ENCODE results near the gene SLC1A1.

SLC1A1 gene

DNA sequence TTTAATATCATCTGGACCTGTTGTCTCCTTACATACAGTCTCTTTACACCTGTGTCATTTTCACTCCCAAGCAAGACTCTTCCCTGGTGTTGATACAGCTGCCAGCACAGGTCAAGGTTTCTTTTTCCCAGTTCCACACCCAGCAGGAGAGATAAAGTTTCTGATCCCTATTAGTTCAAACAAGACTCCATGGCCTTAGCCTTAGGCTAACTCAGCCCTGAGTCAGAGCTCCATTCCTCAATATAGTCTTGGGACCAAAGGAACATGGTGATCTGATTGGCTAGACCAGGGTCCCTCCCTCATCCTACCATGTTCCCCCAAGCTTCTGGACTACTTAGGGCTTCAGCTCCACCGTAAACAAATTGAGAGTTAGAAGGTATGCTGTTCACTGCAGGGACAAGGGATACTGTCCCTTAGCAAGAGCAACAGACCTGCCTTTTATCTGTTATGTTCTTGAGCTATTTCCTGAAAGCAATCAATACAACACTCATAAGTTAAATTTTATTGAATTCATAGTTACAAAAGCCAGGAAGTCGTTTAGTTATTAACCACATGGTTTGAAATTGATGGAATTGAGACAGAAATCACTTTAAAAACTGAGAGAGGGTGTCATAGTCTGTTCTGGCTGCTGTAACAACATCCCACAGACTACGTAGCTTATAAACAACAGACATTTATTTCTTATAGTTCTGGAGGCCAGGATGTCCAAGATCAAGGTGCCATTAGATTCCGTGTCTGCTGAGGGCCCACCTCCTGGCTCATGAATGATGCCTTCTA lies 20.5 kb downstream of the SLC1A1 start:
- TF ChIP-seq CSDC2 (CRISPR knock-in tag; IDR thresholded peaks at IDR 0.05) (no peak), GLIS3 (CRISPR knock-in tag; IDR thresholded peaks at IDR 0.05) (no peak), TCF4 (CRISPR knock-in tag; IDR thresholded peaks at IDR 0.05; ENCODE audit: borderline replicate concordance) (no peak), RARB (CRISPR knock-in tag; IDR thresholded peaks at IDR 0.05) (no peak), ISL1 (CRISPR knock-in tag; IDR thresholded peaks at IDR 0.05) (no peak), ZNF565 (CRISPR knock-in tag; conservative IDR thresholded peaks at IDR 0.05; ENCODE audit: low read depth) (no peak)
- TF ChIP-seq, protein P1, sequence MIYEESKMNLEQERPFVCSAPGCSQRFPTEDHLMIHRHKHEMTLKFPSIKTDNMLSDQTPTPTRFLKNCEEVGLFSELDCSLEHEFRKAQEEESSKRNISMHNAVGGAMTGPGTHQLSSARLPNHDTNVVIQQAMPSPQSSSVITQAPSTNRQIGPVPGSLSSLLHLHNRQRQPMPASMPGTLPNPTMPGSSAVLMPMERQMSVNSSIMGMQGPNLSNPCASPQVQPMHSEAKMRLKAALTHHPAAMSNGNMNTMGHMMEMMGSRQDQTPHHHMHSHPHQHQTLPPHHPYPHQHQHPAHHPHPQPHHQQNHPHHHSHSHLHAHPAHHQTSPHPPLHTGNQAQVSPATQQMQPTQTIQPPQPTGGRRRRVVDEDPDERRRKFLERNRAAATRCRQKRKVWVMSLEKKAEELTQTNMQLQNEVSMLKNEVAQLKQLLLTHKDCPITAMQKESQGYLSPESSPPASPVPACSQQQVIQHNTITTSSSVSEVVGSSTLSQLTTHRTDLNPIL (CRISPR knock-in tag; IDR thresholded peaks at IDR 0.05; ENCODE audit: low read depth) = no peak
- ATAC-seq = no peak

GRCh38 chr9:4514252-4515128 lies 24.2 kb downstream of the SLC1A1 start:
- no peak for ATAC-seq
- TF ChIP-seq CSRNP3 (CRISPR knock-in tag; IDR thresholded peaks at IDR 0.05) (no peak), SNAI2 (CRISPR knock-in tag; IDR thresholded peaks at IDR 0.05) (no peak), ZNF70 (CRISPR knock-in tag; IDR thresholded peaks at IDR 0.05) (no peak), PPARA (CRISPR knock-in tag; IDR thresholded peaks at IDR 0.05; ENCODE audit: borderline replicate concordance) (no peak), ARNTL (CRISPR knock-in tag; IDR thresholded peaks at IDR 0.05; ENCODE audit: borderline replicate concordance, low read depth) (no peak), PATZ1 (CRISPR knock-in tag; IDR thresholded peaks at IDR 0.05; ENCODE audit: borderline replicate concordance) (no peak), TOX (CRISPR knock-in tag; IDR thresholded peaks at IDR 0.05; ENCODE audit: borderline replicate concordance) (no peak), ISL1 (CRISPR knock-in tag; IDR thresholded peaks at IDR 0.05) (no peak), ZC3H10 (CRISPR knock-in tag; IDR thresholded peaks at IDR 0.05) (no peak), TCF4 (CRISPR knock-in tag; IDR thresholded peaks at IDR 0.05; ENCODE audit: borderline replicate concordance) (no peak), ZNF565 (CRISPR knock-in tag; conservative IDR thresholded peaks at IDR 0.05; ENCODE audit: low read depth) (no peak), ZFP30 (CRISPR knock-in tag; IDR thresholded peaks at IDR 0.05) (no peak), RARB (CRISPR knock-in tag; IDR thresholded peaks at IDR 0.05) (no peak), ZFP3 (CRISPR knock-in tag; IDR thresholded peaks at IDR 0.05) (no peak)

DNA sequence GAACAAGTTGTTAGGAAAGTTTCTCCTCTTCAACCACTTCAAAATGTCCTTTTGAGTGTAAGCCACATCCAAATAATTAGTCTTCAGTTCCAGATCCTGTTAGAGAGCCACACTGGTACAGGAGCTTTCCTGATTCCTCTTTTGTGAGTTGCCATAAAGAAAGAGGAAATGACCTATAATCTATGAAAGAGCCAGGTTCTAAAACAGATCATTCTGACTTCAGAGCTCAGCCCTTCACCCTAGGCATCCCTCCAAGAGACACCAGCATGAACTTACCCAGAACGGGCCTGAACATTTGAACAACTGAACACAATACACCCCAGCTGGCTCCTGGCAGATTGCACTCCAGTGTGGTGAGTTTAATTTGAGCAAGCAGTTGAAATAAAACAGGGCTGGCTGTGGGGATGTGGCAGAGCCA lies 25.7 kb downstream of the SLC1A1 start:
- no peak for TF ChIP-seq OSR1 (CRISPR knock-in tag; IDR thresholded peaks at IDR 0.05)
- no peak for TF ChIP-seq PPARA (CRISPR knock-in tag; IDR thresholded peaks at IDR 0.05; ENCODE audit: borderline replicate concordance)
- TF ChIP-seq, protein P1 (CRISPR knock-in tag; IDR thresholded peaks at IDR 0.05; ENCODE audit: low read depth) = no peak
- TF ChIP-seq ZFP30 (CRISPR knock-in tag; IDR thresholded peaks at IDR 0.05) = no peak
- TF ChIP-seq TCF4 (CRISPR knock-in tag; IDR thresholded peaks at IDR 0.05; ENCODE audit: borderline replicate concordance) = no peak
- TF ChIP-seq PATZ1 (CRISPR knock-in tag; IDR thresholded peaks at IDR 0.05; ENCODE audit: borderline replicate concordance) = no peak
- no peak for TF ChIP-seq ESRRG (CRISPR knock-in tag; IDR thresholded peaks at IDR 0.05)
- TF ChIP-seq RARB (CRISPR knock-in tag; IDR thresholded peaks at IDR 0.05) = no peak
- TF ChIP-seq TOX (CRISPR knock-in tag; IDR thresholded peaks at IDR 0.05; ENCODE audit: borderline replicate concordance) = no peak
- no peak for TF ChIP-seq ZFP3 (CRISPR knock-in tag; IDR thresholded peaks at IDR 0.05)
- TF ChIP-seq ISL1 (CRISPR knock-in tag; IDR thresholded peaks at IDR 0.05) = no peak
- no peak for TF ChIP-seq ZC3H10 (CRISPR knock-in tag; IDR thresholded peaks at IDR 0.05)
- no peak for TF ChIP-seq CSDC2 (CRISPR knock-in tag; IDR thresholded peaks at IDR 0.05)
- no peak for TF ChIP-seq TSHZ2 (CRISPR knock-in tag; IDR thresholded peaks at IDR 0.05)
- no peak for TF ChIP-seq ZNF565 (CRISPR knock-in tag; conservative IDR thresholded peaks at IDR 0.05; ENCODE audit: low read depth)
- no peak for TF ChIP-seq ZNF8 (CRISPR knock-in tag; IDR thresholded peaks at IDR 0.05)
- TF ChIP-seq SNAI2 (CRISPR knock-in tag; IDR thresholded peaks at IDR 0.05) = no peak
- TF ChIP-seq GLIS3 (CRISPR knock-in tag; IDR thresholded peaks at IDR 0.05) = no peak

More for the DNA sequence above, 25.7 kb downstream of the SLC1A1 start:
- ATAC-seq = no peak; the same call in 2 of the 3 replicates

All from SK-N-SH treated with all-trans-retinoic acid at 6 μM for 48 hours (cell line).